Right lobe of liver (tissue), 4 donors: ENCODE data around the gene KCNQ1.

ENCODE experiments used
- CTCF ChIP-seq, 4 donors: fragments of 200-600 bp in 3 of 4; fragments of 450-650 bp in 1 of 4; IDR thresholded peaks; one replicate each; pipeline versions ENCODE4 v1.5.1 to v1.8.0; 2016 to 2022; ENCODE audit warnings: antibody characterized with exemption in 4 of 4, mild to moderate bottlenecking in 2 of 4
- POLR2A ChIP-seq: fragments of 450-650 bp; IDR thresholded peaks from one replicate; pipeline ENCODE4 v1.6.1; 2017; ENCODE audit warnings: antibody characterized with exemption, mild to moderate bottlenecking
- donor health status: DM: no; HTN: no; CAD: no.
- donor health status: DM: no; HTN: no; CAD: no.
- donor health status: DM: no; HTN: yes; CAD: no.

DNA sequence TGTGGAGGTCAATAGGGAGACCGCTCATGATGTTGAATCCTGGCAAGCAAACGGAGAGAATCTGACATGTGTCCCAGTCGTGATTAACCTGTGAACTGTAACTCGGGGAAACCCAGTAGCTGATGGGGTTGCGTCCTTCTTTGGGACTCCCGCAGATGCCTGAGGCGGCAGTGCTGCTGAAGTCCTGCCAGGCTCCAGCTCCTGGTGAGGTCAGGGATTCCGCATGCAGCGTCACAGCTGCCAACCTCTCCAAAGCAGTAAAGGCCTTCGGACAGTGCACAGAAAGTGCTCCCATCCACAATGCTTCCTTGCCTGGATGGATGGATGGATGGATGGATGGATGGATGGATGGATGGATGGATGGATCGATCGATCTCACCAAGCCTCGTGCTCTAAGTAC lies 13.5 kb downstream of the KCNQ1 start:
- TF ChIP-seq CTCF (IDR thresholded peaks at IDR 0.05) (no peak), POLR2A (no peak)
